ENCODE measurements around the gene TXN2. TPM values are rescaled to one million over a fixed set of nuclear protein-coding genes. Genes with fewer than 3 reads are reported as not detected.
"Not testable (repeated sequence)": the region's sequence is repeated elsewhere in the genome, so short reads cannot be mapped to it uniquely, and the experiment has no call there.

Gene TXN2, protein sequence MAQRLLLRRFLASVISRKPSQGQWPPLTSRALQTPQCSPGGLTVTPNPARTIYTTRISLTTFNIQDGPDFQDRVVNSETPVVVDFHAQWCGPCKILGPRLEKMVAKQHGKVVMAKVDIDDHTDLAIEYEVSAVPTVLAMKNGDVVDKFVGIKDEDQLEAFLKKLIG
- total RNA-seq, result 100 to 1,000 TPM; 108 to 114 (median 113) TPM

DNA sequence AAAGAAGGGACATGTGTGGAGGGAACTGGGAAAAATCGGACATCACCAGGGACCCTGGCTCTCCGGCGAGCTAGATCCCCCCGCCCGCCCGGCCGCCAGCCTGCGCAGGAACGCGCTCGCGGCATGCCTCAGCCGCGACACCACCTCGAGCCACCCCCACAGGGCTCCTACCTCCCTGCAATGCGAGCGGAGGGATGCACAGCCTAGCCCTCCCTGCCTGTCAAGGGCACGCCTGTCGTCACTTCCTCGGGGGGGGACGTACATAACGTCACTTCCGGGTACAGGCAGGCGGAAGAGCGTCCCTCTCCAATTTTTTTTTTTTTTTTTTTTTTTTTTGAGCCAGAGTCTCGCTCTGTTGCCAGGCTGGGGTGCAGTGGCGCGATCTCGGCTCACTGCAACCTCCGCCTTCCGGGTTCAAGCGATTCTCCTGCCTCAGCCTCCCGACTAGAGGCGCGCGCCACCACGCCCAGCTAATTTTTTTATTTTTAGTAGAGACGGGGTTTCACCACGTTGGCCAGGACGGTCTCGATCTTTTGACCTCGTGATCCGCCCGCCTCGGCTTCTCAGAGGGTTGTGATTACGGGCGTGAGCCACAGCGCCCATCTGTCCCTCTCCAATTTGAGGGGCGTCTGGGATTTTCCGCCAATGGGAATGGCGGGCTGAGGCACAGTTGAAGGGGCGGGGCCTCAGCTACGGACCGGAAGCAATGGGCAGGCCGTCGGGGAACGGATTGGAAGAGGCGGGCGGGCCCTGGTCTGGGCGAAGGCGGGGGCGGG is at the start of gene TXN2:
Gene TXN2, minus strand, starts transcription at position 248 of the 776 bp plus-strand sequence. CDS start 803 bp downstream, outside the sequence.
- Mint-ChIP-seq H3K4me1 (ENCODE audit: low read depth) (peaks cover 16% of the 10 kb centered on the region), H3K27me3 (ENCODE audit: low read depth) (no peaks in the 10 kb centered on the region), H3K36me3 (ENCODE audit: insufficient read depth) (peaks cover 5% of the 10 kb centered on the region), H3K4me3 (peak within 1 kb of the TSS; percentile 93), H3K9me3 (no peaks in the 10 kb centered on the region)
- peak; percentile 83 to 89 for ATAC-seq
- peak; percentile 94 for DNase-seq

DNA sequence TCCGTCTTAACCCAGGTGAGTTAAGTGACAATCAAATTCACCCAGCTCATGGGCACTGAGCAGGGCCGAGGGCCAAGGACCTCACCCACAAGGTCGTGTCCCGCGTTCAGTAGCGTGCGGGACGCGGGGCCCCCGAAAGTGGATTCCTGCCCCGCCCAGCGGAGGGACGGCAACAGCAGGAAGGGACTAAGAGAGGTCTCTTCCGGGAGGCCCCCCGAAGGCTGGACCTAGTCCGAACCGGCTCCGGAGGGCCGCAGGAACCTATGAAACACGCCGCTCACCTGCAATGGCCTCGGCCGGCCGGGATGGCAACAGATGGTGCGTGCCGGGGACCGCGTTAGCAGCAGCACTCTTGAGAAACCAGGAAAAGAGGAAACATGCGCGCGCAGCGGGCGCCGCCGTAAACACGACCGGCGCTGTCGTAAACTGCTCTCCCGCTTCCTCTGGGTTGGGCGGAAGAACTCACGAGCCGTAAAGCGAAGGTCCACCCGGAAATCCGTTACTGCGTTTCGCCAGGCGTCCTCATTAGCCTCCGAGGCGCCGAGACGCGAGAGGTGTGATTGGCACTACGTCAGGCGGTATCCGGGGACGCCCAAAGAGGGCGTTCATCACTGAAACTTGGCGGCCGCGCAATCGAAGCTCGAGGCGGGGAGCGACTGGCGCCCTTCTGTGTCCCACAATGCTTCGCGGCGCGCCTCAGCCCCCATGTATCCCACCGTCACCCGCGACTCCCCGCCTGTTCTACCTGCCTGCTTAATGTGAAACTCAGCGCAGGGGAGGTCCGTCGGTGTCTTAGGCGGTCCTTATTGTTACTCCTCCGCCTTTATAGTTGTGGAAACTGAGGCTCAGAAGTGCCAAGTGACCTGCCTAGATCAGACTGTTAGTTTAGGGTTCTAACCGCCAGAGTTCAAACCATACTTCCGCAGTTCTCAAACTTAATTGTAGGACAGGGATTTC is 47.6 kb upstream of the TXN2 start, which contains the start of gene EIF3D:
Gene EIF3D, minus strand, starts transcription at position 372 of the 957 bp plus-strand sequence. CDS start 3,045 bp downstream, outside the sequence.
- Mint-ChIP-seq H3K4me1 (ENCODE audit: low read depth) (peaks cover 24% of the 10 kb centered on the region), H3K36me3 (ENCODE audit: insufficient read depth) (peaks cover 30% of the 10 kb centered on the region), H3K27me3 (ENCODE audit: low read depth) (no peaks in the 10 kb centered on the region), H3K4me3 (peak within 1 kb of the TSS; percentile 94), H3K9me3 (no peaks in the 10 kb centered on the region)
- DNase-seq, result peak; percentile 96
- ATAC-seq, result peak; percentile 94

DNA sequence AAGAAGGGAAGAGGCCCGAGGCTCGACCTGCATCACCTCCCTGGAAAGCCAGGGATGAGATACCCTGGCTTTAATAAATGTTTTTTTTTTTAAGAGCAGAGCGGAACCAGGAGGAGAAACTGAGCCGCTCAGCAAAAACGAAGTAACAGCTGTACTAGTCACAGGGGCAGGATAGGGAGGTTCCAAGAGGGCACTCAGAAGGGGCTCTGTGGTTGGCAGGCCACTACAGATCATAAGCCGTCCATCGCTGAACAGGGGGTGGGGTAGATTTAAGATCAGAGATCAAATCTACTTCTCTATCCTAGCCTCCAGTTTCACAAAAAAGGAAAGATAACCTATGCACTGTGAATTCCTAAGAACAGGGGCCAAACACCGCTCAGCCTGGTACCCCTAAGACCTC is 46.9 kb upstream of the TXN2 start:
- Mint-ChIP-seq H3K4me1 (ENCODE audit: low read depth) (peaks cover 24% of the 10 kb centered on the region), H3K36me3 (ENCODE audit: insufficient read depth) (peaks cover 37% of the 10 kb centered on the region), H3K4me3 (peak overlapping the region; percentile 94), H3K27me3 (ENCODE audit: low read depth) (no peaks in the 10 kb centered on the region), H3K9me3 (no peaks in the 10 kb centered on the region)
- DNase-seq (no peak), ATAC-seq (peak; percentile 3 to 7)

DNA sequence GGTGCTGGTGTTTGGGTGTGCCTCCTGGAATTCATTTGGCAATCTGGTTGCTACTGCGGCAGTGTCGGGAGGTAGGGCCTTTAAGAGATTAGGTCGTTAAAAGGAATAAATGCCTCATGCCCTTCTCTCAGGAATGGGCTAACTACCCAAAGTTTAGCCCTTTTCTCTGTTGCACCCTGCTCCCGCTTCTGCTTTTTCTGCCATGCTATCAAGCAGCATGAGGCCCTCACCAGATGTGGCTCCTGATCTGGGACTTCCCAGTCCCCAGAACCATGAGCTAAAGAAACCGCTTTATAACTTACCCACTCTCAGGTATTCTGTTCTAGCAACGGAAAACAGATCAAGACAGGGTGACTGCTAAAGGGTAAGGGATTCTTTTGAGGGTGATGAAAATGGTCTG is 41.2 kb upstream of the TXN2 start:
- no peak for ATAC-seq
- no peaks in the 10 kb centered on the region for H3K9me3 Mint-ChIP-seq
- no peaks in the 10 kb centered on the region for H3K27me3 Mint-ChIP-seq (ENCODE audit: low read depth)
- no peak overlapping the region for H3K4me3 Mint-ChIP-seq
- no peak for DNase-seq
- peaks cover 19% of the 10 kb centered on the region for H3K4me1 Mint-ChIP-seq (ENCODE audit: low read depth)
- peaks cover 64% of the 10 kb centered on the region for H3K36me3 Mint-ChIP-seq (ENCODE audit: insufficient read depth)

DNA sequence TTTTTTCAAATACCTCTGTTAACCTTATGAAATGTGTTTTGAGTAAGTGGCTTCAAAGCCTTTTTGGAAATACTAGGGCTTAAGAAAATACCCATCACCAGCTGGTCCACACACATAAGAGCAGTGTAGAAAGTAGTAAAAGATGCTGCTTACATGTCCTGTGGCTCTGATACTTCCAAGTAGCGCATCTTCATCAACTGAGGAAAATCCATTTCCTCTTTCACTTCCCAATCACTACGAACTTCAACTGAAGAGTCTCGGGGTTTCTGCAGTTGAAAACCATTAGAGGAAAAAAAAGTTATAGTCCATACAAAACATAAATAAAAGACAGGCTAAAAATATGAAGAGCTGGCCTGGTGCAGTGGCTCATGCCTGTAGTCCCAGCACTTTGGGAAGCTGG is 39.0 kb upstream of the TXN2 start:
- peaks cover 67% of the 10 kb centered on the region for H3K36me3 Mint-ChIP-seq (ENCODE audit: insufficient read depth)
- no peaks in the 10 kb centered on the region for H3K9me3 Mint-ChIP-seq
- no peak overlapping the region for H3K4me3 Mint-ChIP-seq
- H3K27me3 Mint-ChIP-seq (ENCODE audit: low read depth), result no peaks in the 10 kb centered on the region
- ATAC-seq, result no peak
- DNase-seq, result no peak
- H3K4me1 Mint-ChIP-seq (ENCODE audit: low read depth), result peaks cover 3% of the 10 kb centered on the region

DNA sequence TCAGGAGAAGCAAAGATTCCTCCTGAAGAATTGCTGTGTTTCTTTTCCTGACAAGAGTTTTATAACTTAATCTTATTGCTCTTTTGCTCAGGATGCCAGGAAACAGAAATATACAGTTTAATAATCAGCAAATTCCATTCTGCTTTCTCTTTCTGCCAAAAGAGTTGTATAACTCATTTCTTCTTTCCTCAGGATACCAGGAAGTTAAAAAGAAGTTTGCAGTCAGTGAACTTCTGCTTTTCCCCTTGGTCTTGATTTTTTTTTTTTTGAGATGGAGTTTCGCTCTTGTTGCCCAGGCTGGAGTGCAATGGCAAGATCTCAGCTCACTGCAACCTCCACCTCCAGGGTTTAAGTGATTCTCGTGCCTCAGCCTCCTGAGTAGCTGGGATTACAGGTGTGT is 38.5 kb upstream of the TXN2 start:
- not testable (repeated sequence) for H3K27me3 Mint-ChIP-seq (ENCODE audit: low read depth); ATAC-seq; DNase-seq; H3K4me1 Mint-ChIP-seq (ENCODE audit: low read depth); H3K4me3 Mint-ChIP-seq; H3K9me3 Mint-ChIP-seq
- H3K36me3 Mint-ChIP-seq (ENCODE audit: insufficient read depth), result peaks cover 65% of the 10 kb centered on the region

DNA sequence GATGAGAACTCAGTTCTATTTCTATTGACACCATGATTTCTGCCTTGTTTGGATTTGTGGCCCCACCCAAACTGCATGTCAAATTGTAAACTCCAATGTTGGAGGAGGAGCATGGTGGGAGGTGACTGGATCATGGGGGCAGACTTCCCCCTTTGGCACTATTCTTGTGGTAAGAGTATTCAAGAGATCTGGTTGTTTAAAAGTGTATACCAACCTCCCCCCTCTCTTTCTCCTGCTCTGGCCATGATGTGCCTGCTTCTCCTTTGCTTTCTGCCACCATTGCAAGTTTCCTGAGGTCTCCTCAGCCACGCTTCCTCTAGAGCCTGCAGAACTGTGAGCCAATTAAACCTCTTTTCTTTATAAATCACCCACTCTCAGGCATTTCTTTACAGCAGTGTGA is 33.3 kb upstream of the TXN2 start:
- H3K4me1 Mint-ChIP-seq (ENCODE audit: low read depth), result no peaks in the 10 kb centered on the region
- ATAC-seq (no peak), DNase-seq (no peak)
- no peaks in the 10 kb centered on the region for H3K9me3 Mint-ChIP-seq
- H3K36me3 Mint-ChIP-seq (ENCODE audit: insufficient read depth), result peaks cover 66% of the 10 kb centered on the region
- H3K27me3 Mint-ChIP-seq (ENCODE audit: low read depth), result no peaks in the 10 kb centered on the region
- no peak overlapping the region for H3K4me3 Mint-ChIP-seq

DNA sequence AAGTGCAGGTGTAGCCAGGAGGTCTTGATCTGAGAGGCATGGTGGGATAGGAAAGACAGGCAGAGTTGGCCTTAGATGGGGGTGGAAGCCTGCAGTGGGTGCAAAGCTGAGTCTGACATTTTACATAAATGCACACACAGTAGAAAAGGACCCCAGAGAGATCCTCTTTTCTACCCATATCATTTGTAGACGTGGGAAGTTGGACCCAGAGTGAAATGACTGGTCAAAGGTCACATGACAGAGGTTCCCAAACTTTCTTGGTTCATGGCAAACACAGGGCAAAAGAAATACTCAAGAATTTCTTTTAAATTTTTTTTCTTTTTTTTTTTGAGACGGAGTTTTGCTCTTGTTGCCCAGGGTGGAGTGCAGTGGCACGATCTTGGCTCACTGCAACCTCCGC is 31.6 kb upstream of the TXN2 start:
- Mint-ChIP-seq H3K36me3 (ENCODE audit: insufficient read depth) (peaks cover 57% of the 10 kb centered on the region), H3K4me1 (ENCODE audit: low read depth) (no peaks in the 10 kb centered on the region), H3K9me3 (no peaks in the 10 kb centered on the region), H3K27me3 (ENCODE audit: low read depth) (no peaks in the 10 kb centered on the region), H3K4me3 (no peak overlapping the region)
- ATAC-seq, result no peak
- DNase-seq, result no peak

DNA sequence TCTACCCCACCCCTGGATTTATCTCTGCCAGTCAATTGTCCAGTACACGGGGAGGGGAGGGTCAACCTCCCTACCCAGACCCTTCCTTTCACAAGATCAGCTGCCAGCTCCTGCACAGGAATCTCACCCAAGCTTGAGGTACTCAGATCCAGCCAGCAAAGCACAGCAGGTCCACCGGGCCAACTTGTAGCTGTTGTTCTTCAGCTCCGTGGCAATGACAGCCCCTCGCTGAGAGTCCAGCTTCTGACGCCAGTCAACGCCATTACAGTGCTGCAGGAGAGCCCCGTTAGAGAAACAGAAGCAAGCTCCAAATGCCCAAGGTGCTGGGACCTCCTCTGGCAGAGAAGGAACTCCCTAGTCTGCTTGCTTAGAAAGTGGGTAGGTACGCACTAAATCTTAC is 30.9 kb upstream of the TXN2 start:
- Mint-ChIP-seq H3K4me3 (no peak overlapping the region), H3K36me3 (ENCODE audit: insufficient read depth) (peaks cover 54% of the 10 kb centered on the region), H3K27me3 (ENCODE audit: low read depth) (no peaks in the 10 kb centered on the region), H3K4me1 (ENCODE audit: low read depth) (peaks cover 4% of the 10 kb centered on the region), H3K9me3 (no peaks in the 10 kb centered on the region)
- ATAC-seq (no peak), DNase-seq (no peak)

DNA sequence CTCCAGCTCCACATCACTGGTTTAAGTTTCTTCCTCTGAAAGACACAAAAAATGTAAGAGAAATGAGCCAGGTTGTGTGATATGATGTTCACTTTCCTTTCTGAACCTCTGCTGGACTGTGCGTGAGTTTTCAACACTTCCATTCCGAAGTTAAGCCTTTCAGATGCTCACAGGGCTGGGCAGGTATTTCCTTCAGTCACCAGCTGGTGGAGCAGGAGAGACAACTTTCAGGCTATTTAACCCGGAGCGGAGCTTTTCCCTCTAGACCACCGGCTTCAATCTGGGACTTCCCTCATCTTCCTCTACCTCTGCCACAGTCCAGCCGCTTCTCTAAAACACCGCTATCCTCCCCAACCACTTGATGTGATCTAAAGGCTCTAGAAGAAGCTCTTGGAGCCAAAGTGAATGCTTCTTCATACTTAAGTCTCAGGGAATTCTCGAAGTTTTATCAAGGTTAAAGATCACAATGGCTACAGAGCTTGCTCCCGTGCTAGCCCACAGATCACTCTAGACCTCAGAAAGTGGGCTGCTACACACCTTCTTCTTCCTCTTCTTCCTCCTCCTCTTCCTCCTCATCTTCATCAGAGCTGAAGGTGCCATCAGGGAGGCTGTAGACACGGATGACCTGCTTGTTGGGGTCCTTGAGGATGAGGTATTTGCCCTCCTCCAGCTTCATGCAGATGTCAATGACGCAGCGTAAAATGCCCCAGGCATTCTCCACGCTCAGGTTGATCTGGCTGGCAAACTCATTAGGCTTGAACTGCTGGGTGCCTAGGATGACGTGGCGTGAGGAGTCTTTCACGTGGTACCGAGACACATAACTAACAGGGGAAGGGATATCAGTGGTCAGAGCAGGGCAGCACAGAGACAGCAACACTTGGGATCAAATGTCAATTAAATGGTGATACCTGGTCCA is 29.8 kb upstream of the TXN2 start:
- no peak for ATAC-seq
- Mint-ChIP-seq H3K27me3 (ENCODE audit: low read depth) (no peaks in the 10 kb centered on the region), H3K4me1 (ENCODE audit: low read depth) (peaks cover 7% of the 10 kb centered on the region), H3K4me3 (no peak overlapping the region), H3K36me3 (ENCODE audit: insufficient read depth) (peaks cover 44% of the 10 kb centered on the region), H3K9me3 (no peaks in the 10 kb centered on the region)
- peak; percentile 24 for DNase-seq

DNA sequence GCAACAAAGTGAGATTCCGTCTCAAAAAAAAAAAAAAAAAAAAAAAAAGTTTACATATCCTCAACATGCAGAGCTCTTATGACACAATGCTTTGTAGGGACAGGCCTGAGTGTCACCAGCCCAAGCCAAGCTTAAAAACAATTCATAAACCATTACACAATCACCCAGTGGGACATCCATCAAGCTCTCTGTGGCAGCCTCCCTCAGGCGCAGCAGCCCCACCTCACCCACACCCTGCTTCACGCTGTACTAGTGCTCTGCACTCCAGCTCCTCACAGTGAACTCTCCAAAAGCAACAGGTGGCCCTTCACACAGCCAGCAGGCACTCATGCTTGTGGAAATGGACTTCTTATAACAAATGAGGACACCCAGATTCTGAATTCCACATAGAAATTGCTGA is 28.9 kb upstream of the TXN2 start:
- no peak for DNase-seq
- ATAC-seq, result no peak
- H3K4me3 Mint-ChIP-seq, result no peak overlapping the region
- peaks cover 36% of the 10 kb centered on the region for H3K36me3 Mint-ChIP-seq (ENCODE audit: insufficient read depth)
- H3K4me1 Mint-ChIP-seq (ENCODE audit: low read depth), result peaks cover 7% of the 10 kb centered on the region
- no peaks in the 10 kb centered on the region for H3K27me3 Mint-ChIP-seq (ENCODE audit: low read depth)
- H3K9me3 Mint-ChIP-seq, result no peaks in the 10 kb centered on the region

DNA sequence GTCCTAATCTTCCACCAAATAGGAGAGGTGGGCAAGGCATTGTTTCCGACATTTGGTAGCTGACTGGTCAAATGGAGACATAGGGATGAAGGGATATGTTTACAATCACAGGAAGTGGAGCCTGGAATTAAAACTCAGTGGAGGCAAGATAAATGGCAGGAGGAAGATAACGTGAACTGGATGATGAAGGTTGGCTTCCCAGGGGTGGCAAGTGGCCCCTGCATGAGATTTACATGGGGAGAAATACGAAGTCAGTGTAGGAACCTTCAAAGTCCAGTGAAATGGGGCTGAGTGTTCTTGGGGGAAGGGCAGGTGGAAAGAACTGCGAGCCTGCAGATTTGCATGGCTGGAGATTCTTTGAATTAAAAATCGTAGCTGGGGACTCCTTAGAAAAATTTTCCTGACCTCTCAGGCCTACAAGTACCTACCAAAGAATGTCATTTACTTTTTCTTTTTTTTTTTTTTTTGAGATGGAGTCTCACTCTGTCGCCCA is 26.1 kb upstream of the TXN2 start:
- ATAC-seq, result no peak
- no peak for DNase-seq
- peaks cover 7% of the 10 kb centered on the region for H3K4me1 Mint-ChIP-seq (ENCODE audit: low read depth)
- peak overlapping the region; percentile 76 for H3K4me3 Mint-ChIP-seq
- peaks cover 22% of the 10 kb centered on the region for H3K36me3 Mint-ChIP-seq (ENCODE audit: insufficient read depth)
- H3K27me3 Mint-ChIP-seq (ENCODE audit: low read depth), result no peaks in the 10 kb centered on the region
- no peaks in the 10 kb centered on the region for H3K9me3 Mint-ChIP-seq
